AG04450 (cell line): ENCODE measurements around the gene IRX2. TPM values are rescaled to one million over a fixed set of nuclear protein-coding genes. Genes with fewer than 3 reads are reported as not detected.

ENCODE experiments used
- CTCF ChIA-PET: fragments of 300-600, 350-600 bp; formaldehyde crosslinking; extraction: SDS; loops from one replicate; lab custom pipeline; 2022; ENCODE audit warnings: antibody characterized with exemption, inconsistent platforms; lab: Charles Lee
- POLR2A ChIA-PET: fragments of 350-600 bp; formaldehyde crosslinking; extraction: SDS; loops from one replicate; lab custom pipeline; 2021; ENCODE audit warnings: antibody characterized with exemption, inconsistent platforms; lab: Yijun Ruan, JAX
- DNase-seq: peaks from one replicate; pipeline ENCODE4 v3.0.0-alpha.2; 2011; ENCODE audit warnings: low read depth, low spot score
- H3K27ac ChIP-seq: one replicate; pipeline ENCODE4 v1.5.1; 2012; ENCODE audit warnings: low read depth, low read length, control low read depth
- H3K27me3 ChIP-seq: one replicate; pipeline ENCODE4 v1.6.0; 2012; ENCODE audit warnings: low read length; ENCODE audit not compliant: control insufficient read depth, insufficient read depth
- H3K4me3 ChIP-seq: 2 replicates; pipeline ENCODE4 v1.5.1; 2011; ENCODE audit warnings: mild to moderate bottlenecking, low read depth, low read length, control low read depth
- H3K9me3 ChIP-seq: 2 replicates; pipeline ENCODE4 v1.5.1; 2012; ENCODE audit warnings: low read length; ENCODE audit not compliant: control insufficient read depth, insufficient read depth
- CTCF ChIP-seq: IDR thresholded peaks from 2 replicates; pipeline ENCODE4 v1.5.1; 2011; ENCODE audit warnings: low read depth, low read length, control low read depth, inconsistent platforms
- polyA plus RNA-seq: library from polyadenylated mRNA; depleted of rRNA; stranded (reverse); fragments of >200 nt; gene quantifications from 2 replicates; pipeline ENCODE4 v1.2.3, GENCODE V29; 2011

Gene IRX2
- polyA plus RNA-seq, 1 experiment = not detected

GRCh38 chr5:2759696-2760461 lies 8.4 kb upstream of the IRX2 start:
- Histone ChIP-seq H3K27ac (no peak overlapping the region), H3K27me3 (peaks cover 18% of the 10 kb centered on the region), H3K4me3 (no peak overlapping the region), H3K9me3 (peaks cover 19% of the 10 kb centered on the region)
- no peak for DNase-seq
- CTCF ChIA-PET = no interaction called here
- POLR2A ChIA-PET = no interaction called here
- TF ChIP-seq CTCF = no peak

DNA sequence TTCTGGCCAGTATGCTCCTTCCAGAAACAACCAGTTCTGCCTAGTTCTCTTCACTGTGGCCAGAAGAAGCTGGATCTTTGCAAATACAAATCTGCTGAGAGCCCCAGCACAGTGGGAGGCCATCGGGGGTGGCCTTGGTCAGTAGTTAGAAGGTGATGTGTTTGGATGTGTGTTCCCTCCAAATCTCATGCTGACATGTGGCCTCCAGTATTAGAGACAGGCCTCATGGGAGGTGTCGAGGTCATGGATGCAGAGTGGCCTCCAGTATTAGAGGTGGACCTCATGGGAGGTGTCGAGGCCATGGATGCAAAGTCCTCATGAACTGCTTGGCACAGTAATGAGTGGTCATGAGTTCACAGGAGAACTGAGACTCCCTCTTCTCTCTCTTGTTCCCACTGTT lies 7.6 kb upstream of the IRX2 start:
- peaks cover 13% of the 10 kb centered on the region; the same call in 1 of the 2 replicates for H3K9me3 ChIP-seq
- CTCF ChIA-PET = interaction anchor here (0.5 kb wide), 1 partner anchor 37 kb away, joined by 3 read pairs; no protein-coding TSS in a partner anchor
- DNase-seq = no peak
- H3K4me3 ChIP-seq = no peak overlapping the region
- no peak overlapping the region for H3K27ac ChIP-seq
- POLR2A ChIA-PET = no interaction called here
- TF ChIP-seq CTCF = no peak
- H3K27me3 ChIP-seq = peaks cover 26% of the 10 kb centered on the region

GRCh38 chr5:2758632-2759031 lies 7.2 kb upstream of the IRX2 start:
- Histone ChIP-seq H3K27me3 (peaks cover 28% of the 10 kb centered on the region), H3K4me3 (no peak overlapping the region), H3K9me3 (peaks cover 13% of the 10 kb centered on the region; the same call in 1 of the 2 replicates), H3K27ac (no peak overlapping the region)
- ChIA-PET POLR2A (no interaction called here), CTCF (no interaction called here)
- TF ChIP-seq CTCF = no peak
- DNase-seq = no peak

DNA sequence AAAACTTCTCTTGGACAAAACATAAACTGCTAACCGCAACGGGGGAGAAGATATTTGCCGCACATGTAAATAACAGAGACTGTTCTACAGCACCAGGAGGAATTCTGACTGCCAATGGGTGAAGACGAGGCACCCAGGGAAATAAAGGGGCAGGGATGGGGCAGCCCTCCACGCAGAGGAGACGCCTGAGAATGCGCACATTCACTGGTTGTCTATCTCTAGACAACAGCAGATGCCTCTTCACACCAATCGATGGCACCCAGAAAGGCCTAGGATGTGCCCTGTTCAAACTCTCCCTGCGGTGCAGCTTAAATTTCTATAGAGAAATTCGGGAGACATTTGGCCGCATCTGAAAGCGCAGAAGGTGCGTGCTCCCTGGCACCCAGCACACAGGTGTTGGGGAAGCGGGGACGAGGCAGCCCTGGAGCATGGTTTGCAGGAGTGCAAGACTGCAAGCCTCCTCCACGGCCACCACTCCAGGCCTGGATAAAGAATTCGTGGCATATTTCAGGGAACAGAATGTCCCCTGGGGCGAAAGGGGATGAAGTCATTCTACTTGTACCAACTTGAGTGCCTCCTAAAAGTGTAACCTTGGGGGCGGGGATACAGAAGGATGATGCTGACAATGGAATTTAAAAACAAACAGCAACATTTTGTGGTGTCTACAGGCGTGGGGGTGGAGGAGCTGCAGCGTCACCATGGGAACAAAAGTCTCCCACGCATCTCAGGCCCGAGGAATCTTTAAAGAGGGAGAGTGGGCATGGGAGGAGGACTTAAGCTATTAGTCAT lies 6.3 kb upstream of the IRX2 start:
- H3K4me3 ChIP-seq = no peak overlapping the region
- ChIA-PET CTCF (no interaction called here), POLR2A (no interaction called here)
- peaks cover 6% of the 10 kb centered on the region; the same call in 1 of the 2 replicates for H3K9me3 ChIP-seq
- no peak for DNase-seq
- no peak overlapping the region for H3K27ac ChIP-seq
- H3K27me3 ChIP-seq = peaks cover 34% of the 10 kb centered on the region
- no peak for TF ChIP-seq CTCF
